GM18517 (cell line): ENCODE results near the gene ATXN1.

Experiments
- ATAC-seq: cut with Tn5 transposase; IDR thresholded peaks from one replicate; pipeline ENCODE4 v1.9.1; 2021; ENCODE audit warnings: mild to moderate bottlenecking, moderate library complexity; ENCODE audit not compliant: unreplicated experiment

ATXN1 gene

DNA sequence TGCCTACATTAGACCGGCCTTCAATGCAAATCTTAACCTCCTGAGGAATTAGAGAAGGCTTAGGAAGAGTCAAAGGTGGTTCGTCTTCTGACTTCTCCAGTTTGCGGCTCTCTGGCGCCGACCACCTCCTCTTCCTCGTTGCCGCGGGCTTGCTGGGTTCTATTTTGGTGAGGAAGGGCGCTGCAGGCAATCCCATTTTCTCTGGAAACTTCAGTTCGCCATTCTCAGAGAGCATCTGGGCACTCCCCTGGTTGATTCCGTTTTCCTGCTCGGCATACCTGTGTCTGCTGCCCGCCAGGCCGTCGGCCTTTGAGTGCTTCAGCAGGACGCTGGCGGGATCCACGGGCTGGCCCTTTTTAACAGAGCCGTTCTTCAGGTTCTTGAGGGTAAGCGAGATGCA lies 454.9 kb downstream of the ATXN1 start:
- no peak for ATAC-seq

DNA sequence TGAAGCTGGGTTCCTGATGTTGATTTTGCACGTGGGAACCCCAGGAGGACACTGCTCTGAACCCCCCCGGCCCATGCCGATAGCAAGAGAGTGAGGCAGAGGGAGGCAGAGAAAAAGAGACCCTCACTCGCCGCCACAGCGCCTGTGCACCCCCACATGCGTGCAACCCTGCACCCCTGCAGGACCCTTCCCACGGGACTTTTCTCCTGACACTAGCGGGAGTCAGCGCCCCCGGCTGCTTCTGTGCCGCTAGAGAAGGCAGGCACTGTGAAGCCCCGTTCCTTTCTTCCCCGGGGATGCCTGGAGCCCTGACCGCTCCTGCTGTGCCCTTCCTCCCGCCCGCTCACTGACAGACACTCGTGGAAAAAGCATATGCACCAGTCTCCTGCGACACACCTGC lies 455.5 kb downstream of the ATXN1 start:
- ATAC-seq: peak; percentile 36

DNA sequence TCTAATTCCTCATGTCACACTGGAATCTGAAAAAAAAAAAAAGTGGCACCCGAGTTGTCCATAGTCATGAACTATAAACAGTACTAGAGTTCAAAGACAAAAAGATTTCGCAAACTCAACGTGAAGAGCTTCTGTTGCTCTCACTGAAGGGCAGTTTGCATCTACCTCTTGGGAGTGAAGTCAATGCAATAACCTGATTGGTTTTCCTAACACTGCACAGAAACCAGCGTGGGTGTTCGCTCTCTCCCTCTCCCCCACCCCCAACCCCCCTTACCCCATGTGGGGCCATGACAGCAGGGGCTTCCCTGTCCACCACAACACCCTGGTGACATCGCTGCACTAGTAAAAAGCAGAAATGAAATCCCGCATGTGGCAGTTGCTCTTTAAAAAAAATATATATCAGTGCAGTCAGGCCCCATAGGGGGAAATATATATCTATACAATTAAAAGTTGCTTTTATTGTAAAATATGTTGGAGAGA lies 456.0 kb downstream of the ATXN1 start:
- peak; percentile 80 for ATAC-seq

DNA sequence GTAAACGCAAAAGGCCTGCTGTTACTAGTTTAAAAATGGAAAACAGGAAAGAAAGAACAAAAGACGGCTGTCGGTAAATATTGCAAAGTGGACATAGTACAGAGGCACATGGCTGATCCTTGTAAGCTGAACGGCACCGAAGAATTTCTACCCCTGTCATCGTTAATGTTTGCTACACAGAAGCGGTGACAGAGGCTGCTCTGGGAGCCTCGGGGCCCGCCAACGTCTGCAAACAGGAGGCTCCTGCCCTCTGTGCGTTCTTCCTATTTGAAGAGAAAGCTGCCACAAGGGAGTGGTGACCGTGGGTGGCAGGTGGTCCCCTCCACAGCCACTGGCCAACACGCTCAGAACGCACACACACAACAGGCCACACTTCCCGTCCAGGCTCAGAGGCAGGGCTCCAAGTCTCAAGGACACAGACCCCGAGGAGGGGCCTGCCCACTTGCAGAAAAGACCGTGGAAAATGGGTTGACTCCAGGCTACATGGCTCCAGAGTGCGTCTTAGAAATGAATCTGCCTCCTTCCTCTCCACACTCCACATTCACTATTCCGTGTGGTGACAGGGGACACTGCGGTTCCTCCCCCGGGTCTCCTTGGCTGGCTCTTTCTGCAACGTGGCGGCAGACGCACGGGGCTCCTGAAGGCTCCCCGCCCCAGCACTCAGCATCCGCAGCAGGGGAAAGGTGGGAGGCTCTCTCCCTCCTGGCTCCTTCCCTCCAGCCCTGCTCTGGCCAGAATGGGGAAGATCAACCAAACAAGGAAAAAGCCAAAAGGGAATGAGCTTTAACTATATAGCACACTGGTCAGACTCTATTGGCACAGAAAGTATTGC lies 458.3 kb downstream of the ATXN1 start:
- ATAC-seq: no peak

DNA sequence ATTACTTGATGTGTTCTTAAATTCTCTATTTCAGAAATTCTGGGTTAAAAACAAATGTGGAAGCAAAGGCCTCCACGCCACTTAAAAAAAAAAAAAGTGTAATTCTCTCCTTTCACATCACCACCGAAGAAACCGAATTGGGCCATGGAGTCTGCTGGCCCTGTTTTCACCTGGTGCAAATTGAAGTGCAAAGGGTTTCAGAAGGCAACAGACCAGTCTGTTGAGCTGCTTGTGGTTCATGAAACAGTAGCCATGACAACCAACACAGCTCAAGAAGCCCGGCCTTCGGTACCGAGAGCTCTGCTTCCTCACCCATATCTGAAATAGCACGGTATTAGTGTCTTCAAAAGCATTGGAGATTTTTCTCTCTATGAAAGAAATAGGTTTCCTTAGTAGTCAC lies 459.7 kb downstream of the ATXN1 start:
- ATAC-seq: no peak

DNA sequence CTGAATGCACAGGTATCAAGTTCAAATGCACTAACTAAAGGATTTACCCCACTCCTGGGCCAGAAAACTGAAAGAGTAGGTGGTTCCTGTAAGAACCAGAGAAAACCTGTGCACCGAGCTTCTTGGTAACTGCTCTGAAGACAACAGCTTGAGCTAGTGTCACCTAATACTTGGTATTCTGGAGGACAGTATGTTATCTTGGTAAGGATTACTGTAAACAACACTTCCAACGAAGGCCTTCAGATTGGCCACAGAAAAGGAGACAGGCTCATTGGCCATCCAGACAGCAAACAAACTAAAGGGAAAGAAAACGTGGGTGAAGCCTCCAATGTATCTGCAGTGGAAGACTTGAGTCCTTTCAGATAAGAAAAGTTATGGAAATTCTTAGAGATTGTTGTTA lies 461.4 kb downstream of the ATXN1 start:
- ATAC-seq: no peak

DNA sequence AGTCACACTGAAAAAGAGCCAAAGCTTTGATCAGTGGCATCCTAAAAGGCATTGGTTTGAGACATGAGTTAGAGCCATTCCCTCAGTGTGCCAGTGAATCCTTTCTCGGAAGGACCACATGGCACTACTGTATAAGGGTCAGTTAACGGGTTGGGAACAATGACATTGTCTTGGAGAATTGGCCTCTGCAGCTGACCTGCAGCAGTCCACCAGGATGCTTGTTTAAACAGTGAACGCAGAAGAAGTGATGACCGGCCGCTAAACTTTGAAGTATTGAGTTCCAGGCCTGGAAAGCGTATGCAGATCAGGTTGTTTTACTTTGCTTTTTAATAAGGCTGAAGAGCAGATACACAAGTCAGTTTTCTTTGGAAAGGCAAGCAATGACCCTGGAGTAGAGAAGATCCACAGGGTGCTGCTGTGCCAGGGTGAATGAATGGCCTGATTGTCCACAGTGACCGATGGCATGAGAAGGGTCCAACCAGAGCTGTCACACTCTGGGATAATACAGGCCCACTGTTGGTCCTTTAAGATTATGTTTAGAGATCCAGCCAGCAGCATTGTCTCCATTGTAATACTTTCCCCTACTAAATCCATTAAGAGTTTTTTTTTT lies 465.1 kb downstream of the ATXN1 start:
- no peak for ATAC-seq

DNA sequence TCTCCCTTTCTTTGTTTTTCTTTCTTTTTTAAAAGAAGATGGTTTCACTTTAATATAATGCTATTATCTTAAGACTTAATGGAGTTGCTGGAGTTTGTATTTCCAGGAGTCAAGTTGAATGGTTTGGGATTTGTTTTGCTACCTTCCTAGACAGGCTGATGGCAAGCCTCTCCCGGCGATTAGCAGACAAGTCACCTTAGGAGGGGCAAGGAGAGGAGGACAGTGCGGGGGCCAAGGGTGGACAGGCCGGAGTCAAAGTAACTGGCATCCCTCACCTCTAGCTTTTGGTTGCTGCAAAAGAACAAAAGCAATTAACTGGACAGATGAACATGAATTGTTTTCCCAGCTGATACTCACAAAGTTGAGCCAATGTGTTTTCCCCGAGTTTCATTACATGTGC lies 465.8 kb downstream of the ATXN1 start:
- ATAC-seq: no peak

DNA sequence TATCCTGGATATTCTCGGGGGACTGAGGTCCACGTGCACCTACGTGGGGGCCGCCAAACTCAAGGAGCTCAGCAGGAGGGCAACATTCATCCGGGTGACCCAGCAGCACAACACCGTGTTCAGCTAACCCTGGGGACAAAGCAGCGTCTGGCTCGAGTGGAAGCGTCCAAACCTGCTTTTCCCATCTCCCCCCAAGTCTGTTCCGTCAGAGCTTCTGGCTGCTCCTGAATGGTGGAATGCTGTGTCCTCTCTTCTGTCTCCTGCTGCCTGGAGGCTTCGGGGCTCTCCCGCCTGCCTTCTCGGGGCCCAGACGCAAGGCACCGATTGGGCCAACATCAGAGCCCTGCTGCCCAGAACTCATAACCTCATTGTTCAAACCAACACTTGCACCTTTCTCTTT lies 466.2 kb downstream of the ATXN1 start:
- ATAC-seq: no peak

DNA sequence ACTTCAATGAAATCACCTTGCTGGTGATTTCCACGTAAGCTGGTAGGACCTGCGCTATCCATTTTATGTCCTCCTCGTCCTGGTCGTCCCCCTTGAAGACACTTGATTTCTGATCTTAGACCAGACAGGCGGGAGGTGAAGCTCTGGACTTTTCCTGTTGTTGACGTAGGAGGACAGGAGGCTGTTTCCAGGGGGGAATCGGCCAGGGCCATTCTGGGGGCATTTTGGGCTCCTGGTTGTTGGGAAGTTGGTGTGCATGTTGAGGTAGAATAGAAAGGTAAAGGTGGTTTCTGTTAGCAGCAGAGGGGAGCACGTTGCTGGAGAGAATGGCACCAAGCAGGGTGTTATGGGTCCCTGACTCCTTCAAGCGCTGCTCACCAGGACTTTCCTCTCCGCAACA lies 466.9 kb downstream of the ATXN1 start:
- no peak for ATAC-seq

DNA sequence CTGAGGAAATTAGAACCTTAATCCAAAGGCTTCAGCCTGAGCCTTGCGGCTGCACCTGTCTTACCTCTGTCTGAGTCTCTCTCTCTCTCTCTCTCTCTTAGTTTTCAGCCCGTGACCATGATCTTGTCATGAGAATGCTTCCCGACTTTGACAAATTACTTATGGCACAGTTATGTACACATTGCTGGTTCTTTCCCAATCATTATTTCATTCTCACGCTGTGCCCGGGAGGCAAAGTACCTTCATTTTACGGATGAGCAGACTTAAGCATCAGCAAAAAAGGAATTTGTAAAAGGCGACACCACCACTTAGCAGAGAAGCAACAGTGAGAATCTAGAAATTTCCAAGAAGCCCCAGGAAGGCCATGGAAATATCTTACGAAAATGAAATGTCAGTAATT lies 468.3 kb downstream of the ATXN1 start:
- no peak for ATAC-seq

DNA sequence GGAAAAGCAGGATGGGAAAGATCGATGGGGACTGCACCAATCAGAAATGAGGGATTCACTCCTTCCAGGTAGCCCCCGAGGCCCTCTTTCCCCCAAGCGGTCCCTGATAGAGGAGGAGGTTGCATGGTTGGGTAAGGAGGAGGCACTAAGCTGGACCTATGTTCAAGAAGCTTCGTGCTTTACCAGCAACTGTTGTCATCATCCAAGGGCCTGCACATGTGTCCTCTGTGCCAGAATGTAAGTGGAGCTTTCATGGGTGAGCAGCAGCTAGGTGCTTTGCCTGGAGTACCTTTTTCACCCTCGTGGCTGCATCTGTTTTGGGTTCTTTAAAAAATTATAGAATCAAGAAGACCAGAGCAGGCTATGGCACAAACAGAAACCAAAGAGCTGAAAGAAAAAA lies 468.8 kb downstream of the ATXN1 start:
- no peak for ATAC-seq

DNA sequence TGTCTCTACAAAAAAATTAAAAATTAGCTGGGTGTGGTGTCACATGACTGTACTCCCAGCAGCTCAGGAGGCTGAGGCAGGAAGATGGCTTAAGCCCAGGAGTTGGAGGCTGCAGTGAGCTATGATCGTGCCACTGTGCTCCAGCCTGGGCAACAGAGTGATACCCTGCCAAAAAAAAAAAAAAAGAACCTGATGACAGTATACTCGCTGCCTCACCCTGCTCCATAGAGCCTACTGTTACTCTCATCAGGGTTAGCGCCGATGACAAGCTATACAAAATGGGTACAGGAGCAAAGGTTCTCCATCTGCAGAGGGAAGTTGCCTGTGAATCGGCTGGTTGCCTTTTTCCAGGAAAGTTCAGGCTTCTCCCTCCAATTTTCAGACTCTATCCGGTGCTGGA lies 469.5 kb downstream of the ATXN1 start:
- ATAC-seq: no peak

DNA sequence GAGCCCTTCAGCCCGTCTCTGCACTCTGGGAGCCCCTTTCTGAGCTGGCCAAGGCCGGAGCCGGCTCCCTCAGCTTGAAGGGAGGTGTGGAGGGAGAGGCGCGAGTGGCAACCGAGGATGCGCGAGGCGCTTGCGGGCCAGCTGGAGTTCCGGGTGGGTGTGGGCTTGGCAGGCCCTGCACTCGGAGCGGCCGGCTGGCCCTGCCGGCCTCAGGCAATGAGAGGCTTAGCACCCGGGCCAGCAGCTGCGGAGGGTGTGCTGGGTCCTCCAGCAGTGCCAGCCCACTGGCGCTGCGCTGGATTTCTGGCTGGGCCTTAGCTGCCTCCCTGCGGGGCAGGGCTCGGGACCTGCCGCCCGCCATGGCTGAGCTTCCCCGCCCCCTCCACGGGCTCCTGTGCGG lies 473.1 kb downstream of the ATXN1 start:
- ATAC-seq: no peak

DNA sequence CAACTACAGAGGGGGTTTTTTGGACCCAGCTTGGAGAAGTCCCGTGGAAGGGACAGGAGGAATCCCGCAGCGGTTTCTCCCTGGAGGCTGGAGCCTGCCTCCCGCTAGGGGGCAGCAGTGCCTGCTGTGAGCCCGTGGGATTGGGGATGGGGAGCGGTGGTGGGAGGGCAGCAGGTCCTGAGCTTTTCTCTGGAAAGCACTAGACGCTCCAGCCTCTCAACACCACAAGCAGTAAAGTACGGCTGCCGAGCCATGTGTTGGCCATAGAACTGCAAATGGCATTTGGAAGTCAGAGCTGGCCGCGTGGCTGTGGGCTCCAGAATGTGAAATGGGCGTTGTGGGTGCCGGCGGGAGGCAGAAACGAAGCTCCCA lies 475.1 kb downstream of the ATXN1 start:
- no peak for ATAC-seq

DNA sequence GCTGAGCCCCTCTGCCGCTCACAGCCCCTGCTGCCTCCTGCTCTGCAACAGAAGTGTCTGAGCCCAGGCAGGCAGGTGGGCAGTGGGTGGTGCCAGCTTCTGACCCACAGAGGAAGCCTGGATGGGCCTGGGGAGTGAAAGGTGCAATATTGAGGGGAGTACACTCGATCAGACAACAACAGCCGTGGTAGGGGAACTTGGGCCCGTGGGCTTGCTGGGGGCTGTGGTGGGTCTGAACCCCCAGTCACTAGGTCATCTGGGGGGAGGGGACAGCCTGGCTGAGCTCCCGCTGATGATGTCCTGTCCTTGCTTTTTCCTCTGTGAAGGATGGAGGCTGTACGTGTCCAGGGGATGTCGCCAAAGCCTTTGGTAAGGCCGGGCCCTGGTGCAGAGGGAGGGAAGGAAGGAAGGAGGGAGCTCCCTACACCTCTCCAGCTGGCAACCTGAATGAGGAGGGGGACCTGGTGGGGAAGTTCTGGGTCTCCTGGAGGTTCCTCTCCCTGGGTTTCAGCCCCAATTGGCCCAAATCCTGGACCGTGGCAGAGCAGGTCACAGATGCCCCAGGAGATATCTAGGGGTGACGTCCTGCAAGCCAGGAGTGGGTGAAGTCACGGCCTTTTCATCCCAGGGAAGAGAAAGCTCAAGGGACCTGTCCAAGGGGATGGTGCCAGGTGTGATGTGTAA lies 475.7 kb downstream of the ATXN1 start:
- ATAC-seq: no peak

DNA sequence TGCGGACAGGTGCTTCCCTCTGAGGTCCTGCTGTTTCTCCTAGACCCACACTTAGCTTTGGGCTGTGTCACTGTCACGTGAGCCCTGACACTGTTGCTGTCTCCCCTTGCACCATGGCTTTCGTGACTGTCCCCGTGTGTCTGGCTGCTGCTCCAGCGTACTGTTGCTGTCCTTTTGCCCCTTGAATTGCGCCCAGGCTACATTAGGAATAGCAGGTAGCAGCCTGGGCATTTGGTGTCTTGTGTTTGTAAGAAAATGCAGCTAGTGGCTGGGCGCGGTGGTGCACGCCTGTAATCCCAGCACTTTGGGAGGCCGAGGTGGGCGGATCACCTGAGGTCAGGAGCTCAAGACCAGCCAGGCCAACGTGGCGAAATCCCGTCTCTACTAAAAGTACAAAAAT lies 476.8 kb downstream of the ATXN1 start:
- ATAC-seq: no peak

DNA sequence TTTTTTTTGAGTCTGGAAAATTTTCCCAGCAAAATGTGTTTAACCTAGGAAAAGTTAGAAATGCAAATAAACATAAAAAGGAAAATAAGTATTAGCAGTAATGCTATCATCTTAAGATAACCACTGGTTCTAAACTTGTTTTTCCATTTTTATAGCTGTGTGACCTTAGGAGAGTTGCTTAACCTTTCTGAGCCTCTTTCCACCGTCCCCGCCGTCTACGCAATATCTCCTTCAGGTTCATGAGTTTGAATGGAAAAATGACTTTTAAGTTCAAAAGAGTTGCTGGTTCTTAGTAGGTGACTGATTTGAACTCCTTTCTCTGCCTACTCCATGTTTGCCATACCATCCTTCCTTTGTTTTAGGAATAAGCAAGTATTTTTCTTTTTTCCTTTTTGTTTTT lies 478.9 kb downstream of the ATXN1 start:
- no peak for ATAC-seq

DNA sequence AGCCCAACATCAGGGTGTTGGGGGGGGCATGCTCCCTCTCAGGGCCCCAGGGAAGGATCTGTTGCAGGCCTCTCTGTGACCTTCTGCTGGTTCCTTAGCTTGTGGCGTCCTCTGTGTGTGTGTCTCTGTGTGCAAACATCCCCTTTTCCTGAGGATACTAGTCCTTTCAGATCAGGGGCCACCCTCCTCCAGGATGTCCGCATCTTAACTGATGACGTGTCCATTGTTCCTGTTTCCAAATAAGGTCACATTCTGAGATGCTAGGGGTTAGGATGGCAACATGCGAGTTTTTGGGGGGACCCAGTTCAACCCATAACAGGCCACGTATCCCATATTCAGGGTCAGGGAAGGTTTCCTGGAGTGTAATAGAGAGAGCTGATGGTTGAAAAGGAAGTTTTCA lies 482.0 kb downstream of the ATXN1 start:
- ATAC-seq: no peak

DNA sequence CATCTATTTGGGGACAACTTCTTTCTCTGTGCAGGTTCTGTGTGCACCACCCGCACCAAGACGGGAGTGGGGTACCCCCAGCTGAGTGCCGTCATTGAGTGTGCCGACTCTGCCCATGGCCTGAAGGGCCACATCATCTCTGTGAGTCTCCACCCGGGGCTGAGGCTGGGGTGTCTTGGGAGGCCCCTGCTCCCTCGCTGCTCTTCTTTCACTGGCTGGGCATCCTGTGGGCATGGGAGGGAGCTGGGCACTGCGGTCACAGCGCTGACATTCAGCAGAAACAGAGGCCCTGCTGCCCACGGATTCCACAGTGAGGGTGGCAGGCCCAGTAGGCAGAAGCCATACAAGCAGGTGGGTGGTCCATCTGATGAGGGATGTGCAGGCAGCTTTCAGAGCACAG lies 482.5 kb downstream of the ATXN1 start:
- ATAC-seq: no peak

DNA sequence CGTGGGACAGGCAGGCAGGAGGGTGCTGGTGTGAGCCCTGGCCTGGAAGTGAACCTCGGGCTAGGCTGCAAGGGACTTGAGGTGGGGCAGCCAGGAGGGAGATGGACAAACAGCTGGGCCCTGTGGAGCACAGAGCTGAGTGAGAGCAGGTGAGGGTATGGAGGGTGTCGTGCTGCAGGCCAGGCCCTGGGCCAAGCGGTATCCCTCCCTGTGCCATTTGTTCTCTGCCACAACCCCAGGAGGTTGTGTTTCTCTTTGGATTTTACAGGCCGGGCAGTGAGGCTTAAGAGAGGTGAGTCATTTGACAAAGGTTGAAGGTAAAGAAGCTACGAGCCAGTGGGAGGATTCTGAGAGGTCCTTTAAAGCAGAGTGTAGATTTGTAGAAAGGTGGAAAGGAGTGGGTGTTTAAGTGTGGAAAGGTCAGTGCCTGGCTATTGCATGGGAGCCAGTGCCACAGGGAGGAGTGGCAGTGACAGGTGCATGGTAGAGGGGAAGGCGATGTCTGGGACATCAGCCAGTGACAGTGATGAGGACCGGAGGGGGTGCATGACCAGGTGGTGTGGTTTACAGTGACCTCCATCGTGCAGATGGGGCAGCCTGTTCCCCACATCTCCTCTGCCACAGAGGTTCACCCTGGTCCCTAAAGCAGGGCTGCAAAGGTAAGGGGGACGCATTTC lies 483.1 kb downstream of the ATXN1 start:
- ATAC-seq: no peak
